ENCODE measurements around the gene CHD5. TPM values are rescaled to one million over a fixed set of nuclear protein-coding genes. Genes with fewer than 3 reads are reported as not detected.
"Not testable (repeated sequence)": the region's sequence is repeated elsewhere in the genome, so short reads cannot be mapped to it uniquely, and the experiment has no call there.

CHD5 gene
- total RNA-seq, 4 donors from 2014 or later, result 0.38 to 0.62 TPM; not detected in 2

DNA sequence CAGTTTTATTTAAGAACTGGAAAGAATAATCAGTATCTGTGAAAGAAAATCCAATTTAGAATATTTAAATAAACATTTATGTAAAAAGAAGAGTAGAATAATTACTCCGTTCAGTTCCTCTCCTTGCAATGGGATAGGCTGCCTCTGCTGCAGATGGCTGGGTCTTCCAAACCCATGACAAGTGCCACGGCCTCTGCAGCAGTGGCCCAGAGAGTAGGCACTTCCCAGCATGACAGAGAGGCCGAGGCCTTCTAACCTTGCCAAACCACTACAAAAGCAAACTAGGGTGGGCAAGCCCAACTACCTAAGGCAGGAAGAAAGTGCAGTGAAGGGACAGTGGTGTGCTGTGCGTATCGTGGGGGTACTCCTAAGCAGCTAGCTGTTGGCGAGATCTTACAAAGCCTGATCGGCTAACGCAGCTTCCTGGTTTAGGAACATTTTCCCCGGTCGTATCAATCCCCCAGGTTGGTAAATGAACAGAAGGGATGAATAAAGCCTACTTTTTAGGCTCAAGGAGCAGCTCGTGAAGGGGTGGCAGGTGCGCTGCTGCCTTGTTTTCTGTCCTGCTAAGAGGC, 41.2 kb upstream of the CHD5 start:
- DNase-seq, result no peak
- WGBS, 2 donors, result 90 to 91% methylated on average over 9 to 12 of the region's 12 CpGs
- intact Hi-C loops (cut with DNase I), result no loop called here

DNA sequence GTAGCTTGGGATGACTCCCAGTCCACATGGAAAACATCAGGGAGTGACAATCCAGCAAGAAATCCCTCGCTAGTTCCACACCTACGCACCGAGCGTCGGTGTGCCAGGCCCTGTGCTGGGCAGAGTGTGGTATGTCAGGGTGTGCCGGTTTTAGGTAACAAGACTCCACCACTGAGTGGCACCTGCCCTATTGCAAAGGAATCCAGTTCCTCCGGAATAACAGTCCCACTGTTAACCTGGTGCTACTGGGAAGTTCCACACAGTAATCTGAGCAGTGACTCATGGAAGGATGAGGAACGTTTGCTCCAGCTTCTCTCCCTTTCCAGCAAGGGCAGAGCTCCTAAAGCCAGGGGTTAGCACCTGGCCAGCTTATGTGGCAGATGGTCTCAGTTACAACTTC, 40.1 kb upstream of the CHD5 start:
- Histone ChIP-seq H3K36me3 (peaks cover 0 to 57% (median 15%) of the 10 kb centered on the region in 3 donors), H3K27me3 (no peaks in the 10 kb centered on the region), H3K4me1 (peaks cover 0 to 48% (median 24%) of the 10 kb centered on the region in 3 donors), H3K27ac (peak overlapping the region; percentile 74 to 85 (median 80)), H3K4me3 (no peak overlapping the region), H3K9me3 (no peaks in the 10 kb centered on the region)
- intact Hi-C loops (cut with DNase I), result no loop called here
- no peak for DNase-seq
- WGBS, 2 donors, result 45 to 50% methylated on average over 1 to 4 of the region's 8 CpGs
- TF ChIP-seq POLR2A (IDR thresholded peaks at IDR 0.05), result no peak
- TF ChIP-seq, protein P1, sequence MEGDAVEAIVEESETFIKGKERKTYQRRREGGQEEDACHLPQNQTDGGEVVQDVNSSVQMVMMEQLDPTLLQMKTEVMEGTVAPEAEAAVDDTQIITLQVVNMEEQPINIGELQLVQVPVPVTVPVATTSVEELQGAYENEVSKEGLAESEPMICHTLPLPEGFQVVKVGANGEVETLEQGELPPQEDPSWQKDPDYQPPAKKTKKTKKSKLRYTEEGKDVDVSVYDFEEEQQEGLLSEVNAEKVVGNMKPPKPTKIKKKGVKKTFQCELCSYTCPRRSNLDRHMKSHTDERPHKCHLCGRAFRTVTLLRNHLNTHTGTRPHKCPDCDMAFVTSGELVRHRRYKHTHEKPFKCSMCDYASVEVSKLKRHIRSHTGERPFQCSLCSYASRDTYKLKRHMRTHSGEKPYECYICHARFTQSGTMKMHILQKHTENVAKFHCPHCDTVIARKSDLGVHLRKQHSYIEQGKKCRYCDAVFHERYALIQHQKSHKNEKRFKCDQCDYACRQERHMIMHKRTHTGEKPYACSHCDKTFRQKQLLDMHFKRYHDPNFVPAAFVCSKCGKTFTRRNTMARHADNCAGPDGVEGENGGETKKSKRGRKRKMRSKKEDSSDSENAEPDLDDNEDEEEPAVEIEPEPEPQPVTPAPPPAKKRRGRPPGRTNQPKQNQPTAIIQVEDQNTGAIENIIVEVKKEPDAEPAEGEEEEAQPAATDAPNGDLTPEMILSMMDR (IDR thresholded peaks at IDR 0.05), result no peak

More for the DNA sequence above, 41.2 kb upstream of the CHD5 start:
- peaks cover 0 to 48% (median 24%) of the 10 kb centered on the region in 3 donors for H3K4me1 ChIP-seq
- TF ChIP-seq, protein P1 (IDR thresholded peaks at IDR 0.05), result no peak
- no peak for TF ChIP-seq POLR2A (IDR thresholded peaks at IDR 0.05)
- H3K27me3 ChIP-seq, result no peaks in the 10 kb centered on the region
- peaks cover 0 to 58% (median 21%) of the 10 kb centered on the region in 3 donors for H3K36me3 ChIP-seq
- H3K9me3 ChIP-seq, result no peaks in the 10 kb centered on the region
- H3K4me3 ChIP-seq, result no peak overlapping the region
- H3K27ac ChIP-seq, result peak overlapping the region in 3 of 4 donors; percentile 22 to 85 (median 74)

DNA sequence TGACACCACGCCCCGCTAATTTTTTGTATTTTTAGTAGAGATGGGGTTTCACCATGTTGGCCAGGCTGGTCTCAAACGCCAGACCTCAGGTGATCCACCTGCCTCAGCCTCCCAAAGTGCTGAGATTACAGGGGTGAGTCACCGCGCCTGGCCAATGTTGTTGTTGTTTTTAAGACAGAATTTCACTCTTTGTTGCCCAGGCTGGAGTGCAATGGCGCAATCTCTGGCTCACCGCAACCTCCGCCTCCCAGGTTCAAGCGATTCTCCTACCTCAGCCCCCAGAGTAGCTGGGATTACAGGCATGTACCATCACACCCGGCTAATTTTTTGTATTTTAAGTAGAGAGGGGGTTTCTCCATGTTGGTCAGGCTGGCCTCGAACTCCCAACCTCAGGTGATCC, 39.5 kb upstream of the CHD5 start:
- peaks cover 0 to 48% (median 24%) of the 10 kb centered on the region in 3 donors for H3K4me1 ChIP-seq
- DNase-seq; H3K27me3 ChIP-seq; H3K9me3 ChIP-seq; intact Hi-C loops (cut with DNase I); H3K4me3 ChIP-seq: not testable (repeated sequence)
- H3K27ac ChIP-seq, result peak overlapping the region; percentile 74 to 85 (median 80)
- 74 to 100% methylated on average over 5 to 11 of the region's 11 CpGs for WGBS, 2 donors
- H3K36me3 ChIP-seq, result peaks cover 0 to 51% (median 10%) of the 10 kb centered on the region in 3 donors

DNA sequence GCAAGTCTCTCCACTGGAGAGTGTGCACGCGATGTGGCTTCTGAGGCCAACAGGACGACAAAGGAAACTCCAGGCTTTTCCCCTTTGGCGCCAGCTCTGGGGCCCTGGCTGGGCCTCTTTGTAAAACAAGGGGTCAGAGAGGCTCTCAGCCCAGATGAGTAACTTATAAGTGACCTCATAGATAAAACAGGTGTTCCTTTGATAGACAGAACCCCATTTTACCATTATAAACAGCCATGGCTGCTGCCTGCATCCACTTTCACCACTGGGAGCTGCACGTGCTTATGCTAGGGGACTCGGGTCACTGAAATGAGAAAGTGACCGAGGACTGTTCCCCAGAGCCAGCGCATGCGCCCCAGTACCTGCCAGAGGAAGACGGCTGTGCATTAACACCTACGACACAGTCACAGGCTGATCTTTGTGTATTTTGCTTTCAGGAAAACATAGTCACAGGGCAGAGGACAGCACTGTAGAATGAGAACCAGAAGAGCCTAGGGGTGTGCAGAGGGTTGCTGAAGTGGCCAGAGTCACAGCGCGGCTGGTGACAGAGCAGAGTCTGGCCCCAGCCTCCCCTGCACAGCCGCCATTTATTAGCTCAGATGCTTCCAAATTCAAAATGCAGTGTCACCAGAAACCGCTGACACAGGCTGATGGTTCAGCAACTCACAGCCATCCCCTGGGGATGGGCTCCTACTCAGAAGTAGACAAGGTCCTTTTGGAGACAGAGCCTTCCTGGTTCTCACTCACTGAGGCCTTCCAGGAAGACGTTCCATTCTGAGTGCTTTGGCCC, 38.4 kb upstream of the CHD5 start:
- H3K4me1 ChIP-seq, result peaks cover 0 to 46% (median 23%) of the 10 kb centered on the region in 3 donors
- TF ChIP-seq POLR2A (IDR thresholded peaks at IDR 0.05), result no peak
- TF ChIP-seq, protein P1 (IDR thresholded peaks at IDR 0.05), result no peak
- DNase-seq, result no peak
- peak overlapping the region in 2 of 4 donors; percentile 74 to 80 for H3K27ac ChIP-seq
- peaks cover 0 to 40% (median 2%) of the 10 kb centered on the region in 3 donors for H3K36me3 ChIP-seq
- 83 to 90% methylated on average over 10 to 15 of the region's 16 CpGs for WGBS, 2 donors
- H3K9me3 ChIP-seq, result no peaks in the 10 kb centered on the region
- no peak overlapping the region for H3K4me3 ChIP-seq
- intact Hi-C loops (cut with DNase I), result no loop called here
- H3K27me3 ChIP-seq, result no peaks in the 10 kb centered on the region

DNA sequence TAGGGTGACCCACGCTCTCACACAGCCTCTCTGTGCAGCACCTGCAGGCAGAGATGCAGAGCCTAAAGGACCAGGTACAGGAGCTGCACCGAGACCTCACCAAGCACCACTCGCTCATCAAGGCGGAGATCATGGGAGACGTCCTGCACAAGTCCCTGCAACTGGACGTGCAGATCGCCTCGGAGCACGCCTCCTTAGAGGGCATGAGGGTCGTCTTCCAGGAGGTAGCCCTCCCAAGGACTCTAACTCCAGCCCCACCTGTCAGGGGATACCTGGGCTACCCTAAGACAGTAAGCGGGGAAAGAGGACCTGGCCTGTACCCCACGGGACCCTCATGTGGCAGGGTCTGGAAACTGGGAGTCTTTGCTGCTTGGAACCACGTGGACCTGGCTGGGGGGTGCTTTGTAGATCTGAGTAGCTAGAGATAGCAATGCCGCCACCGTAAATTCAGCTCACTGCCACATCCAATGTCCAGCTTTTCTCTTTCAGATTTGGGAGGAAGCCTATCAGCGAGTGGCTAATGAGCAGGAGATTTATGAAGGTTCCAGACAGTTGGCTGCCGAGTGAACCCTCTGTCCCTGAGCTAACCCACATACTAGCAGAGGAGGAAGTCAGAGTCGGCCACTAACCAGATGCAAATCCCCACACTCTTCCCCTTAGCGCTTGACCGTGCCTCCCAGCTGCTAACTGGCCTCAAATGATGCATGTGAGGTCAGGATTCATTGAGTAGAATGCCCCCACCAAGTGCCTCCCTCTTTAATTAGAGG, 32.3 kb upstream of the CHD5 start:
- 57 to 87% methylated on average over 8 to 11 of the region's 20 CpGs for WGBS, 2 donors

More for the DNA sequence above, 32.3 kb upstream of the CHD5 start:
- H3K27me3 ChIP-seq, result peaks cover 0 to 4% (median 0%) of the 10 kb centered on the region in 4 donors
- no peak overlapping the region for H3K4me3 ChIP-seq
- no peaks in the 10 kb centered on the region for H3K9me3 ChIP-seq
- TF ChIP-seq, protein P1 (IDR thresholded peaks at IDR 0.05), result no peak
- no peak for TF ChIP-seq POLR2A (IDR thresholded peaks at IDR 0.05)
- H3K36me3 ChIP-seq, result peaks cover 0 to 65% (median 0%) of the 10 kb centered on the region in 3 donors
- intact Hi-C loops (cut with DNase I), result no loop called here
- no peak for DNase-seq
- H3K27ac ChIP-seq, result no peak overlapping the region
- H3K4me1 ChIP-seq, result peaks cover 7 to 25% (median 13%) of the 10 kb centered on the region in 3 donors

All from esophagus squamous epithelium (tissue), 5 donors.